Lower leg skin (tissue), 3 donors: ENCODE results near the gene MRPS5.

Experiments
- POLR2A ChIP-seq, 2 donors: fragments of 450-650 bp; IDR thresholded peaks; one replicate each; pipeline ENCODE4 v1.6.1; 2016 to 2017; ENCODE audit warnings: antibody characterized with exemption in 2 of 2, mild to moderate bottlenecking in 1 of 2, moderate library complexity in 1 of 2
- TF ChIP-seq, protein P1 (sequence below), 3 donors: fragments of 450-650 bp; IDR thresholded peaks; one replicate each; pipeline ENCODE4 v1.5.1; 2016; ENCODE audit warnings: antibody characterized with exemption in 3 of 3, mild to moderate bottlenecking in 3 of 3, moderate library complexity in 2 of 3

- TF ChIP-seq, protein P1, sequence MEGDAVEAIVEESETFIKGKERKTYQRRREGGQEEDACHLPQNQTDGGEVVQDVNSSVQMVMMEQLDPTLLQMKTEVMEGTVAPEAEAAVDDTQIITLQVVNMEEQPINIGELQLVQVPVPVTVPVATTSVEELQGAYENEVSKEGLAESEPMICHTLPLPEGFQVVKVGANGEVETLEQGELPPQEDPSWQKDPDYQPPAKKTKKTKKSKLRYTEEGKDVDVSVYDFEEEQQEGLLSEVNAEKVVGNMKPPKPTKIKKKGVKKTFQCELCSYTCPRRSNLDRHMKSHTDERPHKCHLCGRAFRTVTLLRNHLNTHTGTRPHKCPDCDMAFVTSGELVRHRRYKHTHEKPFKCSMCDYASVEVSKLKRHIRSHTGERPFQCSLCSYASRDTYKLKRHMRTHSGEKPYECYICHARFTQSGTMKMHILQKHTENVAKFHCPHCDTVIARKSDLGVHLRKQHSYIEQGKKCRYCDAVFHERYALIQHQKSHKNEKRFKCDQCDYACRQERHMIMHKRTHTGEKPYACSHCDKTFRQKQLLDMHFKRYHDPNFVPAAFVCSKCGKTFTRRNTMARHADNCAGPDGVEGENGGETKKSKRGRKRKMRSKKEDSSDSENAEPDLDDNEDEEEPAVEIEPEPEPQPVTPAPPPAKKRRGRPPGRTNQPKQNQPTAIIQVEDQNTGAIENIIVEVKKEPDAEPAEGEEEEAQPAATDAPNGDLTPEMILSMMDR (IDR thresholded peaks at IDR 0.05) = no peak
- no peak for TF ChIP-seq POLR2A (IDR thresholded peaks at IDR 0.05)
Observed at GRCh38 chr2:95038635-95039298, 82.8 kb downstream of the MRPS5 start.
